Measurements from ENCODE around the gene EDEM2.
A peak's percentile ranks its signal among the peaks of the same experiment; 100 is the strongest.
"Not testable (repeated sequence)": the region's sequence is repeated elsewhere in the genome, so short reads cannot be mapped to it uniquely, and the experiment has no call there.

EDEM2 gene

GRCh38 chr20:35168701-35169409 is 21.7 kb upstream of the EDEM2 start:
- not testable (repeated sequence) for DNase-seq

- DNase-seq = no peak
Measured at GRCh38 chr20:35167787-35168186, 20.7 kb upstream of the EDEM2 start.

- peak; percentile 37 to 40 for DNase-seq
Measured at GRCh38 chr20:35166242-35166830, 19.2 kb upstream of the EDEM2 start.

GRCh38 chr20:35165221-35166185 is 18.4 kb upstream of the EDEM2 start:
- no peak for DNase-seq

- DNase-seq = not testable (repeated sequence)
Measured at GRCh38 chr20:35164531-35164930, 17.4 kb upstream of the EDEM2 start.

- not testable (repeated sequence) for DNase-seq
Measured at GRCh38 chr20:35160341-35160740, 13.2 kb upstream of the EDEM2 start.

- no peak for DNase-seq
Measured at GRCh38 chr20:35156978-35157377, 9.8 kb upstream of the EDEM2 start.

GRCh38 chr20:35155936-35156335 is 8.8 kb upstream of the EDEM2 start:
- DNase-seq = no peak

GRCh38 chr20:35151736-35152135 is 4.6 kb upstream of the EDEM2 start:
- DNase-seq = no peak

- DNase-seq = no peak
Measured at GRCh38 chr20:35150846-35151579, 3.9 kb upstream of the EDEM2 start.

GRCh38 chr20:35147575-35148071 is 487 bp upstream of the EDEM2 start:
- DNase-seq = not testable (repeated sequence)

- DNase-seq = no peak
Measured at GRCh38 chr20:35146299-35146919, 727 bp downstream of the EDEM2 start.

GRCh38 chr20:35145141-35145564 is 2.0 kb downstream of the EDEM2 start:
- DNase-seq = peak; percentile 32 to 83

GRCh38 chr20:35144694-35145093 is 2.4 kb downstream of the EDEM2 start:
- DNase-seq = peak in 1 of 2 experiments; percentile 83

- DNase-seq = no peak
Measured at GRCh38 chr20:35135867-35136586, 11.1 kb downstream of the EDEM2 start.

GRCh38 chr20:35134880-35135279 is 12.3 kb downstream of the EDEM2 start:
- DNase-seq = no peak

- DNase-seq = no peak
Measured at GRCh38 chr20:35134472-35134871, 12.7 kb downstream of the EDEM2 start.

- DNase-seq = no peak
Measured at GRCh38 chr20:35133735-35134134, 13.4 kb downstream of the EDEM2 start.

GRCh38 chr20:35133031-35133430 is 14.1 kb downstream of the EDEM2 start:
- no peak for DNase-seq

GRCh38 chr20:35131934-35132333 is 15.2 kb downstream of the EDEM2 start:
- no peak for DNase-seq

- no peak for DNase-seq
Measured at GRCh38 chr20:35129647-35130069, 17.5 kb downstream of the EDEM2 start.

Measured in cerebellar nuclear complex (tissue), 1 donor.